ENCODE results near the gene DNAI2. TPM values are rescaled to one million over a fixed set of nuclear protein-coding genes. Genes with fewer than 3 reads are reported as not detected.
A peak's percentile ranks its signal among the peaks of the same experiment; 100 is the strongest.

Gene DNAI2
- total RNA-seq, 1 donor from 2014 or later: not detected

DNA sequence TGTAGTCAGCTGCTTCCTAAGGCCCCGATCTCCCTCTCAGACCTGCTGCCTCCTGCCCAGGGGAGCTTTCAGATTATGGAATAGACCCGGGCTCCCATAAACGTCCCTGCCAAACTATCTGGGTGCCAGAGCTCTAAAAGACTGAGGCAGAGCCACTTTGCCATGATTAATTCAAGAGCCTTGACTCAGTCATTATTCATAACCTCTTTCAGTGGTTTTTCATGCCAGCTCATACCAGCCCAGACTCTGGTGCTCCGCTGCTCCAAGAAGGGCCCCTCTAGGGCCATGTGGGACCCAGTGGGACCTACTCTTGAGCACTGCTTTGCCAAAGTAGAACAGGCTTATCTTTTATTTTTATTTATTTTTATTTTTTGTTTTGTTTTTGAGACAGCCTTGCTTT lies 23.9 kb downstream of the DNAI2 start:
- intact Hi-C loops (cut with DNase I): loop anchor here (2.0 kb wide), 1 partner anchor 87 kb away; no protein-coding TSS in a partner anchor
- no peak for DNase-seq (ENCODE audit: low spot score)

DNA sequence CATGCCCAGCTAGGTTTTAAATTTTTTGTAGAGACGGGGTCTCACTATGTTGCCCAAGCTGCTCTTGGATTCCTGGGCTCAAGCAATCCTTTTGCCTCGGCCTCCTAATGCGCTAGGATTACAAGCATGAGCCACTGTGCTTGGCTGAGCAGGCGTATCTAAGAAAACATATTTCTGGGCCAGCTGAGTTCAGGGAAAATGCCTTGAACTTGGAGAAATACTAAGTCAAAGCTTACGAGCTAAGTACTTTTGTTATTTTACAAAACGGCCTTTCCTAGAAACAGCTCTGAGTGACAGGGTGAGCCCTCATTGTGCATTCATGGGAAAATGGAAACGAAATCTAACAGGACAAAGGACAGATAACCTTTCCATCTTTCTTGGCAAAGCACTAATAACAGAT lies 24.7 kb downstream of the DNAI2 start:
- DNase-seq (ENCODE audit: low spot score): no peak
- intact Hi-C loops (cut with DNase I): no loop called here

GRCh38 chr17:74299226-74300009 lies 25.4 kb downstream of the DNAI2 start:
- intact Hi-C loops (cut with DNase I): loop anchor here (10.0 kb wide), 1 partner anchor 155 kb away; no protein-coding TSS in a partner anchor
- no peak for DNase-seq (ENCODE audit: low spot score)

GRCh38 chr17:74303305-74303704 lies 29.3 kb downstream of the DNAI2 start:
- DNase-seq (ENCODE audit: low spot score): no peak

DNA sequence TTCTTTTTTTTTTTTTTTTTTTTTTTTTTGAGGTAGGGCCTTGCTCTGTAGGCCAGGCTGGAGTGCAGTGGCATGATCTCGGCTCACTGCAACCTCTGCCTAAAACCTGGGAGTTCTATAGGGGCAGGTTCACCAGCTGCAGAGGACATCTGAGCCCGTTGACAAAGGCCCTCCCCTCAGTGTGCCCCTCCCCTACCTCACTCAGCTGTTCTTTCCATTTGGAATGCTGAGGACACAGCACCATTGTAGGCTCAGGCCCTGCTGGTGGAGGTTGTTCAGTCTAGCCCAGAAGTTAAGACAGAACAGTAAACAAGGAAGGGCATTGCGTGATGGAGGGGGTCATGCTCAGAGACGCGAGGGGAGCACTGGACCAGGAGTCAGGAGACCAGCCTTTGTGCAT lies 30.1 kb downstream of the DNAI2 start:
- intact Hi-C loops (cut with DNase I): loop anchor here (10.0 kb wide), 1 partner anchor 151 kb away; no protein-coding TSS in a partner anchor
- DNase-seq (ENCODE audit: low spot score): no peak

More at GRCh38 chr17:74303305-74303704, 29.3 kb downstream of the DNAI2 start:
- intact Hi-C loops (cut with DNase I): loop anchor here (2.0 to 10.0 kb wide), 2 partner anchors 57 to 151 kb away; partner anchors contain the start of gene BTBD17

- intact Hi-C loops (cut with DNase I): loop anchor here (10.0 kb wide), 1 partner anchor 149 kb away; no protein-coding TSS in a partner anchor
- DNase-seq (ENCODE audit: low spot score): no peak
Measured at GRCh38 chr17:74305865-74306654, 32.0 kb downstream of the DNAI2 start.

DNA sequence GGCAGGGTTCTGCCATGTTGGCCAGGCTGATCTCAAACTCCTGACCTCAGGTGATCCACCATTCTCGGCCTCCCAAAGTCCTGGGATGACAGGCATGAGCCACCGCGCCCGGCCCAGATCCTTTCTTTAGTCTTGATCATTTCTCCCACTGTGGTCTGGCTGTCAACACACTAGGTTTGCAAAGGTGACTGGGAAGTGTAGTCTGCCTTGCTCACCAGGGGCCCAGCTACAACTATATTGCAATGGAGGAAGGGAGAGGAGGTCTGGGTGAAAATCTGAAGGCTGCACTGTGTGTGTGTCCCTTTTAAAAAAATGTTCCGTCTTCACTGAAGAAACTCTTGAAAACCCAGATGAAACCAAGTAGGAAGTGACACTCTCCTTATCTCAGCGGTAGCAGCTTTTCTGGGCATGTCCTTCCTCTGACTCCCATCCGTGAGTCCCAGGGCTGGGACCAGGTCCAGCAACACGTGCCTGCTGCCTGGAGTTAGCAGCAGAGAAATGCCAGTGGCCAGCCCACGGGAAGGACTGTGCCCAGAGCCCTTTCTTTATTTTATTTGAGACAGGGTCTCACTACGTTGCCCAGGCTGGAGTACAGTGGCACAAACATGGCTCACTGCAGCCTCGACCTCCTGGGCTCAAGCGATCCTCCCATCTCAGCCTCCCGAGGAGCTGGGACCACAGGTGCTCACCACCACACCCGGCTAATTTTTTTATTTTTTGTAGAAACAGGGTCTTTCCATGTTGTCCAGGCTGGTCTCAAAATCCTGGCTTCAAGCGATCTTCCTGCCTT lies 34.1 kb downstream of the DNAI2 start:
- intact Hi-C loops (cut with DNase I): loop anchor here (10.0 kb wide), 1 partner anchor 147 kb away; no protein-coding TSS in a partner anchor
- peak; percentile 87 for DNase-seq (ENCODE audit: low spot score)

DNA sequence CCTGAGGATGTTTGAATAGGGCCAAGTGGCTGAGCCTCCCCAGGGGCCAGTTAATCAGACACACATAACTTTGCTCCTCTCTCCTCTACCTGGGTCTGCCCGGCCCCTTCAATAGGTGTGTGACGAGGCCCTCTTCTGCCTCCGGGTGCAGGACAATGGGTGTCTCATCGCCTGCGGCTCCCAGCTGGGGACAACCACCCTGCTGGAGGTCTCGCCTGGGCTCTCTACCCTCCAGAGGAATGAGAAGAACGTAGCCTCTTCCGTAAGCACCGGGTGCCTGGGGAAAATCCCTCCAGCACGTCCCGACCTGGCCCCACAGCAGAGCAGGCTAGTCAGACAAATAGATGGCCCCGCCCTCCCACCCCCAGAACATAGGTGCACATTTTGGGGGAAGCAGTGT lies 35.9 kb downstream of the DNAI2 start:
- intact Hi-C loops (cut with DNase I): loop anchor here (10.0 kb wide), 1 partner anchor 145 kb away; no protein-coding TSS in a partner anchor

DNA sequence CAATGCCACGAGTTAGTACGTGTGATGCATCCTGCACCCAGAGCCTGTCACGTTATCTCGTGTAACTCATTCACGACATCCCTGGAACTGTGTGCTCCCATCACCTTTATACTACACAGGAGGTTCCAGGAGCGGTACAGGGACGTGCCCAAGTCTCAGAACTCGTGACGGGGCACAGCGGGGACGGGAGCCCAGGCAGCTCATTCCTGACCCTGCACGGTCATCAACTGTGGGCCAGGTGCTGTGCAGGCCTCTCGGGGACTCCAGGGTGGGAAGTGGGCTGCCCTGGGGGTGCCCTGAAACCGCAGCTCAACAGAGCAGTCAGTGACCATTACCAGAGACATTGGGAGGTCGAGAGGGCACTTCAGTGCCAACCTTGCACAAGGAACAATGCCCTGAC lies 40.8 kb downstream of the DNAI2 start:
- intact Hi-C loops (cut with DNase I): no loop called here
- DNase-seq (ENCODE audit: low spot score): no peak

More for the DNA sequence above, 35.9 kb downstream of the DNAI2 start:
- DNase-seq (ENCODE audit: low spot score): no peak

DNA sequence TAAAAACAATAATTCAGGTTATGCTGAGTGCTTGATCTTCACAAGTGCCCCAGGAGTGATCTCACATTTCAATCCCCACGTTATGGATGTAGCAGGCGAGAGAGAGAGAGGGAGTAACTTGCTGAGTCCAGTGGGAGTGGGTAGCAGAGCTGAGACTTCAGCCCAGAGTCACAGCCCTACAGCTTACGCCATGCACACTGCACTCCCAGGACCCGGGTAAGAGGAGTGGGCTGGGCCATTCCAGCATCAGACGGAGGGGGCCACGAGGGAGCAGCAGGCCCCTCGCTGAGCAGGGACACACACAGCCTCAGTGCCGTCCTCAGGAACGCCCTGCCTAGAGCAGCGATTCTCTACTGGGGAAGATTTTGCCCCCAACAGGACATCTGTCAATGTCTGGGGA lies 42.2 kb downstream of the DNAI2 start:
- DNase-seq (ENCODE audit: low spot score): no peak
- intact Hi-C loops (cut with DNase I): no loop called here

- intact Hi-C loops (cut with DNase I): no loop called here
- no peak for DNase-seq (ENCODE audit: low spot score)
Measured at GRCh38 chr17:74317071-74317470, 43.0 kb downstream of the DNAI2 start.

DNA sequence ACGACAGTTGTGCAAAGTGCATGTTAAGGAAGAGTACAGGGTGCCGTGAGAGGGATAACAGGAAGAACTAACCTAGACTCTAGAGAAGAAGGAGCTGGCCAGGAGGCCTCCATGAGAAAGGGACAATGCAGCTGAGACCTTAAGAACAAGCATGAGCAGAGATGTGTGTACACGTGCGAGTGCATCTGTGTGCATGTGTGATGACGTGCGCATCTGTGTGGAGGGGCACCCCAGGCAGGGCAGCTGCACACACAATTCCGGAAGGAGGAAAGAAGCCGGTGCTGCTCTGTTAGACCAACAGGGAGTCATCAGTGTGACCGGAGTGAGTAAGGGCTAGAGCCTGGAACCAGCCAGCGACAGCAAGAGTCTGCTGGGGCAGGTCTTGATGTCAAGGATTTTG lies 44.4 kb downstream of the DNAI2 start:
- no peak for DNase-seq (ENCODE audit: low spot score)
- intact Hi-C loops (cut with DNase I): no loop called here

DNA sequence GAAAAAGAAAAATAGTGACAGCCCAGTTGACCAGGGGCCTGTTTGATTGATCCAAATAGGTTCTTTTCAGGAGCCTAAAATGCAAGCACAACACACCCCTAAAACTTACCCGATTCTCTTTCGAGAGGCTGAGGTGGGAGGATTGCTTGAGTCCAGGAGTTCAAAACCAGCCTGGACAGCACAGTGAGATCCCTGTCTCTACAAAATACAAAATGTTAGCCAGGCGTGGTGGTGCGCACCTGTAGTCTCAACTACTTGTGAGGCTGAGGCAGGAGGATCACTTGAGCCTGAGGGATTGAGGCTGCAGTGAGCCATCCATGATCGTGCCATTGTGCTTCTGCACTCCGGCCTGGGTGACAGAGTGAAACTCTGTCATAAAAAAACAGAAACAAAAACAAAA lies 50.5 kb downstream of the DNAI2 start:
- intact Hi-C loops (cut with DNase I): no loop called here
- DNase-seq (ENCODE audit: low spot score): no peak

GRCh38 chr17:74325376-74325742 lies 51.3 kb downstream of the DNAI2 start:
- DNase-seq (ENCODE audit: low spot score): no peak
- intact Hi-C loops (cut with DNase I): no loop called here

- intact Hi-C loops (cut with DNase I): no loop called here
- no peak for DNase-seq (ENCODE audit: low spot score)
Measured at GRCh38 chr17:74325743-74326379, 51.8 kb downstream of the DNAI2 start, which contains the start of gene KIF19. Gene KIF19 (plus strand): TSS chr17:74326226. CDS start chr17:74326350, 124 bp downstream.

- DNase-seq (ENCODE audit: low spot score): no peak
- intact Hi-C loops (cut with DNase I): no loop called here
Measured at GRCh38 chr17:74326506-74326905, 52.5 kb downstream of the DNAI2 start.

GRCh38 chr17:74328487-74328886 lies 54.5 kb downstream of the DNAI2 start:
- intact Hi-C loops (cut with DNase I): no loop called here

GRCh38 chr17:74329378-74329777 lies 55.3 kb downstream of the DNAI2 start:
- DNase-seq (ENCODE audit: low spot score): no peak
- intact Hi-C loops (cut with DNase I): no loop called here

More at GRCh38 chr17:74328487-74328886, 54.5 kb downstream of the DNAI2 start:
- DNase-seq (ENCODE audit: low spot score): no peak

GRCh38 chr17:74330446-74330845 lies 56.4 kb downstream of the DNAI2 start:
- intact Hi-C loops (cut with DNase I): no loop called here
- DNase-seq (ENCODE audit: low spot score): no peak

All from cardiac septum (tissue), 1 donor.